ENCODE results near the gene PDE7B. TPM values are rescaled to one million over a fixed set of nuclear protein-coding genes. Genes with fewer than 3 reads are reported as not detected.

PDE7B gene
- total RNA-seq, 1 donor from 2014 or later: 5.7 TPM

- no peak for DNase-seq (ENCODE audit: low spot score)
These were observed 132.3 kb downstream of the PDE7B start for GRCh38 chr6:135983718-135984343.

GRCh38 chr6:135985471-135985870 is 134.0 kb downstream of the PDE7B start:
- no peak for DNase-seq (ENCODE audit: low spot score)

GRCh38 chr6:135987226-135987625 is 135.7 kb downstream of the PDE7B start:
- no peak for DNase-seq (ENCODE audit: low spot score)

GRCh38 chr6:135990439-135990838 is 138.9 kb downstream of the PDE7B start:
- no peak for DNase-seq (ENCODE audit: low spot score)

- no peak for DNase-seq (ENCODE audit: low spot score)
These were observed 139.5 kb downstream of the PDE7B start for GRCh38 chr6:135990855-135991464.

GRCh38 chr6:135992739-135993138 is 141.2 kb downstream of the PDE7B start:
- DNase-seq (ENCODE audit: low spot score): no peak

GRCh38 chr6:135993361-135993760 is 141.9 kb downstream of the PDE7B start:
- DNase-seq (ENCODE audit: low spot score): no peak

GRCh38 chr6:135994857-135995544 is 143.5 kb downstream of the PDE7B start:
- DNase-seq (ENCODE audit: low spot score): no peak

- no peak for DNase-seq (ENCODE audit: low spot score)
These were observed 144.0 kb downstream of the PDE7B start for GRCh38 chr6:135995545-135995898.

- no peak for DNase-seq (ENCODE audit: low spot score)
These were observed 145.2 kb downstream of the PDE7B start for GRCh38 chr6:135996668-135997067.

GRCh38 chr6:135999393-135999792 is 147.9 kb downstream of the PDE7B start:
- DNase-seq (ENCODE audit: low spot score): no peak

- no peak for DNase-seq (ENCODE audit: low spot score)
These were observed 155.8 kb downstream of the PDE7B start for GRCh38 chr6:136007345-136007744.

- DNase-seq (ENCODE audit: low spot score): no peak
These were observed 160.0 kb downstream of the PDE7B start for GRCh38 chr6:136011475-136011874.

- DNase-seq (ENCODE audit: low spot score): no peak
These were observed 160.8 kb downstream of the PDE7B start for GRCh38 chr6:136012198-136012887.

- no peak for DNase-seq (ENCODE audit: low spot score)
These were observed 161.4 kb downstream of the PDE7B start for GRCh38 chr6:136012943-136013342.

- DNase-seq (ENCODE audit: low spot score): no peak
These were observed 163.2 kb downstream of the PDE7B start for GRCh38 chr6:136014454-136015437.

- no peak for DNase-seq (ENCODE audit: low spot score)
These were observed 164.0 kb downstream of the PDE7B start for GRCh38 chr6:136015531-136015930.

GRCh38 chr6:136016228-136017225 is 165.0 kb downstream of the PDE7B start:
- no peak for DNase-seq (ENCODE audit: low spot score)

GRCh38 chr6:136020691-136021090 is 169.2 kb downstream of the PDE7B start:
- DNase-seq (ENCODE audit: low spot score): no peak

GRCh38 chr6:136022224-136022874 is 170.8 kb downstream of the PDE7B start:
- no peak for DNase-seq (ENCODE audit: low spot score)

Data from mucosa of gallbladder (tissue), 1 donor.